Activated naive CD8-positive, alpha-beta T cell treated with anti-CD3 and anti-CD28 coated beads, Interleukin-2, amount 50 U/mL, for 16 hours (primary cell): Measurements from ENCODE around the gene OPCML.

Experiments
- DNase-seq: peaks from one replicate; pipeline ENCODE4 v3.0.0-alpha.2; 2020; ENCODE audit warnings: low read depth, low spot score

OPCML gene

DNA sequence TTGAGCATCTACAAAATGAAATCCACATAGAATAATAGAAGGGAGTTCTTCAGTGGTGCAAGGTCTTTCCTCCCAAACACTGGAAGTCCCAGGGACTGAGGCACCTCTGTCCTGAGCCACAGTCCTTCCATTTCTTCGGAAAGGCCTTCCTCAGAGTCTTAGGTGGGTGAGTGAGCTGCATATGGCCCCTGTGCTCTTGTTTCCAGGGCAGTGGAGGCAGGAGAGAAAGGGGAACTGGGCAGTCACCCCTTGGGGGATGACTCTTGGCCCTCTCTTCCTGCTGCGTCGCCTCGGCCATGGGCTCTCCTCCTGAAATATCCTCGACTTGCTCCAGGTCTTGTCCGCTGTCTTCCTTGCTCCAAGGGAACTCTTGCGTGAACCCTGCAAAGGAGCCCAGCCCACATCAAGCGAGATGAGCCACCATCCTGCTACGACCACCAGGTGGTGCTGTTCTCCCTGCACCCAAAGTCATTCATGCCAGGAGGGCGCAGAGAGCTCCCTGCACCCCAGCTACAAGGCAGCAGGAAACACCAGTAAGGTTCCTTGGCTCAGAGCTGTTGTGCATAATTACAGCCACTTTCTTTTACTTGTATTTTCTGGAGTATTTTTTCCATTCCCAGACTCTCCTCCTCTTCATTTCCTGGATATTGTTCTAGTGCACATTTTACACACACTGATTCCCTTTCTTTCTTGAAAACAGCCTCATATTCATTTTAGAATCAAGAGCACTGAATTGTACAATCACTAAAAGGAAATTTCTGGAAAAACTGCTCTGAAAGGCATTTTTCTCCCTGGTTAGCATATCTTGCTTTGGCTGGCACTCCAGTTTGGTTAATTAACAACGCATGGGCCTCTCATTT, 397.8 kb downstream of the OPCML start:
- no peak for DNase-seq

DNA sequence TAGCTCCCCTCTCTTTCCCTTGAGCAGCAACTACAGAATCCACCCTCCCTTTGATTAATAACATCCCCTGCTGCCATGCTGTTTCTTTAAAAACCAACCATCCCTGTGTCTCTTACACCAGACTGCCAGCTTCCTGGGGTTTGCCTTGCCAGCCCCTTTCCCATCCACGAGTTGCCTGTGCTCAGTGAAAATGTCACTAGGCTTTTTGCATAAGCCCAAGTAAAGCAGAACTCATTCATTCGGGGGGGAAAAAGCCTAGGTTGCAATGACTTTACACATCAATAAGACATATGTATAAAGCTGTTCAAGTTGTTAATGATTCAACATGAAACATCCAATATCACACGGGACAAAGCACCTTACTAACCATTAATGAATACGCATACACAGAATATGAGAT, 398.7 kb downstream of the OPCML start:
- no peak for DNase-seq

DNA sequence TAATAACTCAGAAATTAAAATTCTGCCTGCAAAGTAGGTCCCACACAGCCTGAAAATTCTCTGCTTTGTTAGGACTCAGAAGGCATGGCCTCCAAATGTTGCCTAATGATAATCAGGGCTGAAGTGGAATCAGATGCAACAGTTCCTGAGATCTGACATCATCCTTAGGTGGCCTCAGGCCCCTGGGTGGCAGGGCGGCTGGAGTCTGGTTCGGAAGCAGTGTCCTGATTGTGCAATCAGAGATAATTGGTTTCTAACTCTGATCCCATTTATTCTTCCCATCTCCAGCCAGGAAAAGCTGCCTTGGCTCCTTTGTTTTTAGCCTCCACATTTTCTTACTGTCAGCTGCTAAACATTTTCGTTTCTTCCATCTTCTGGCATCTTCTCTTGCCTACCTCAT, 399.3 kb downstream of the OPCML start:
- DNase-seq, result no peak

DNA sequence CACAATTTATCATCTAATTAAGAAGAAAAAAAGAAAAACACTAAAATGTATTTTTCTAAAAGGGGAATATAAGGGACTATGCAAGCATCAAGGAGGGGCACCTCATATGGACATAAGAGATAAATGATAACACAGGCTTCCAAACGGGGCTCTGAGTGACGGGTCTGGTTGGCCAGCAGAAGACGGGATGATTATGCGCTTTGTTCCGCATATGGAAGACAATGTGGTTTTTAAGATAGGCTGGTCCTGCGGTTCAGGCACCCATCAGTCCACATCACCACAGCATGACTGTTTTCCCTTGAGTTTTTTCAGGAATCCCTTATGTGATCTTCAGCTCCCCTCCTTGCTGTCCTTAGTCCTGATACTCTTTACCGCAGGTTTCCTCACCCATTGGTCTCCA, 404.6 kb downstream of the OPCML start:
- DNase-seq, result no peak

DNA sequence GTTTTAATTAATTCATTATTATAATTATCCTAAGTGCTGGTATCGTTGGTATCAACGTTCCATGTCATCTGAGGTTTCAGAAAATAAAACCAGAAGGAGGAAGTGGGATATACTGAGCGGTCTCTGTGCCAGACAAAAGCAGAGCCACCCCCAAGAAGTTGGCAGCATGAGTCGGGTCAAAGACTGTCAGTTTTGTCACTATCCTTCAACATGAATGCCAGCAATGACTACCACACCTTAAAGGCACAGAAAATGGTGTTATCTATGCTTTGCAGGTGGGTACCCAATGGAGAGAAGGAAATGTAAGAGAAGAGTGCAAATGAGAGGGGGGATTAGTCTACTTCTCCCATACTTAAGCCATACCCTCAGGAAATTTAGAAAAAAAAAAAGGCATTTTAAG, 408.5 kb downstream of the OPCML start:
- DNase-seq, result no peak

DNA sequence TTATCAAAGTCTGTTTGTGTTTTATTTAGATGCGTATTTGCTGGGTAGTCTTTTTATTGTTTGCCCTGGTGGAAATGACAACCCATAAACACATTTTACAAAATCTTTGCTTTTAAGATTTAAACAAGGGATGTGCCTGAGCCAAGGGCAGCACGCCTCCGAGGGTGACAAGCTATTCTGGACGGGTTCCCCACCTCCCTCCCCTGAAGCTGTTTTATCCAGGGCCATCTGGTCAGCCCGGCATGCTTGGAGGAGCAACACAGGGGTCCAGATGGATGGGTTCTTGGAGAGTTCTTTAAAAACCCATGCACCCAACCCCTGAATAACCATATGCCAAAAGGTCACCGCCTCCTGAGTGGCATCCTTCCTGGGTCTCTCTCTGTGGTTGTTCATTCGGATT, 408.9 kb downstream of the OPCML start:
- no peak for DNase-seq

DNA sequence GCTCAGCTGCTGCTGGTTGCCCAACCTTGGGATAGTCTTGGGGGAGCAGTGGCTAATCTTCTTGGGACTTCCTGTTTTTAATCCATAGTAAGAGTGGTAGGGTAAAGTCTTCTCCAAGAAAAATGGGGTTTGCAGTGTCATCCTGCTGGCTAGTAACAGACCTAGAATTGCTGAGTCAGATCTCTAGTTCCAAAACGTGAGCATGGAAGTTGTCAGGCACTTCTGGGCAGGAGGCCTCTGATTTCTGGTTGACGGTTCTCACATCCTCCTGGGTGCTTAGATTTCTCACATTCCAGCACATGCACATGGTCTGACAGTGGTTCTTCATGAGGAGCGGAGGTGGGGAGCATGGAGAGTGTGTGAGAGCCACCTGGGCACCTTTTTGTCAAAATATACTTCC, 410.0 kb downstream of the OPCML start:
- no peak for DNase-seq

DNA sequence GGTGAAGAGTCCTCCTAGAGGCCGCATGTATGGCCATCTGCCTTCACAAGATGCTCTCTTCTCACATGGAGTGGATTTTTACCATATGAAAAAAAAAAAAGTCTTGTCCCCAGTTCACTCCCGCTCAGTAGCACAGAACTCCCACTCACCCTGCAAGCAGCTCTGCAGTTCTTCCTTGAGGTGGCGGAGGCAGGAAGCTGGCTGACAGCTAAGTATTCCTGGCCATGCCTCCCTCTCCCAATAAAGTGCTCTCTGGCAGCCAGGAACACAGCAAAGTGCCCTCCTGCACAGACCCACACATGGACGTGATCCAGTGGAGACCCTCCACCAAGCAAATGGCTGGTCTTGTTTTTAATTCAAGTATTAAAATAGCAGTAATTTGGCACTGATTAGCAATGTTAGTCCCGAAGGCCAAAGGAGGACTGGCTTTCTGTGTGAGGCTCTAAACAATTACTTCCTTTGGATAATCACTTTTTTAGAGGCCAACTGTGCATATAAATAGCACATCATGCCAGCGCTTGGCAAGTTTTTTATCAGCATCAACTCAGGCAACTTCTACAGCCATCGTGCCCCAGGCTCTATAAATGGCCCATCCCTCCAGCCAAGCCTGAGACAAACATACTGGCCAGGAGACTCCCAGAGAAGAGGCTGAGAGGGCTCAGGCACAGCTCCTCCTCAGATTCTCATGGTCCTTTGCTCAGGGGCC, 413.6 kb downstream of the OPCML start:
- no peak for DNase-seq

DNA sequence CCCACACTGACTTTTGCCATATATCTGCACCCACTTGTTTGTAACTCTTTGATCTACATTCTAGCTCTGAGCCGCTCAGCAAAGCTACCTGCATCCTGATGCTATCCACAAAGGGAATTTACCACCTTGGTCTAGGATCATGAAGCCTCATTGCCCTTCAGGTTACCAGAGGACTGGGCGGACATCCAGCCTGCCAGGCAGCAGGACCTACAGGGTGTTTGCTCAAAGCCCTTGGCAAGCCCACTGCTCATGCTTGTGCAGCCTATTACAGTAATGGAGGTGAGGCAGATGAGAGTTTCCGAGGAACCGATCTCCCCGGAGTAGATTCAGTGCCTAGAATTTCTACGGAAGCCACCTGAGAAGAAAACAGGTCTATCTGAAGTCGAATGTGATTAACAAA, 417.2 kb downstream of the OPCML start:
- no peak for DNase-seq

DNA sequence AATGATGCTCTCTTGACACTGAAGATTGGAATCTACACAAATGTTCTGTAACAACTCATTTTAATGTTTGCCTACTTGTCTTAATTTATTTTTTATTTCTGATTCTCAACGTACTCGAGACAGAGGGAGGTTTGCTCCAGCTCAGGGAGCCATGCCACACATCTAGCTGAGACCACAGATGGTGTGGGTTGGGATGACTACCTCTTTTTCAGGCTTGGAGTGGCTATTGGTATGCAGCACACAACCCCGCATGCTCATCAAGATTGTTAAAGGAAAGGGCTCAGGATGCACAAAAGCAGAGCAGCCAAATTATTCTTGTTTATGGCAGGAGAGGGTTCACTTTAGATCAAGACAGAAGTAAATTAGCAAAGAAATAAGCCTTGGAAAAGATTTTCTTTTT, 424.5 kb downstream of the OPCML start:
- DNase-seq, result no peak

DNA sequence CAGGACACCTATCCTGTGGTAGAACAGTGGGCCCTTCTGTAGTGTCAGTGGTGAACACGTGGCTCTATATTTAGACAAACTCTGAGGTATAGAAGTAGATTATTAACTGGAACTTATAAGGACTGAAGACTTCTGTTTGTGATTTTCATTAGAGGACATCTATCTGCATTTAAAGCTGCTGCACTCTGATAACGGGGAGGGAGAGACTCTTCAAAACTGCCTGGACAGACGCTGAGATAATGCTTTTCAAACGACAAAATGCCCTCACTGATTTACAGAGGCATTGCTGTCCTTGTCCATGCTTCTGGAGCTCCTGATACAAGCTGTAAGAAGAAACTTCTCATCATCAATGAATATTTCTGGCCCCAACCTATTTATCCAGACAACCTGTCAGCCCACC, 425.2 kb downstream of the OPCML start:
- no peak for DNase-seq

DNA sequence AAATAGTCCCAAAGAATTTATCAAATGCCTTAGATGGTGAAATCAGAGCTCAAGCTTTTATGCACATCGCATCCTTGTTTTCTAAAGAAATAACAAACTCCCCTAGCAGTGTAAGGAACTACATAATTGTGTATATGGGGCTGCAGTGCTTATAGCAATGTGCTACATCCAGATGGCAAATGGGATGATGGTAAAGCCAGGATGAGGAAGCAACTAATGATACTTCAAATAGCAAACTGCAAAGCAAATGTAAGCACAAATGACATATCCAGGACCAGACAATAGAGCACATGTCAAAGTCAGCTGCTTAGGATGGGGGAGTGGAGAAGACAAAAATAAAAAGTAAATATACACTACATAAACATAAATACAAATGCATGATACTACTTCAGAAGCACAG, 425.9 kb downstream of the OPCML start:
- no peak for DNase-seq

DNA sequence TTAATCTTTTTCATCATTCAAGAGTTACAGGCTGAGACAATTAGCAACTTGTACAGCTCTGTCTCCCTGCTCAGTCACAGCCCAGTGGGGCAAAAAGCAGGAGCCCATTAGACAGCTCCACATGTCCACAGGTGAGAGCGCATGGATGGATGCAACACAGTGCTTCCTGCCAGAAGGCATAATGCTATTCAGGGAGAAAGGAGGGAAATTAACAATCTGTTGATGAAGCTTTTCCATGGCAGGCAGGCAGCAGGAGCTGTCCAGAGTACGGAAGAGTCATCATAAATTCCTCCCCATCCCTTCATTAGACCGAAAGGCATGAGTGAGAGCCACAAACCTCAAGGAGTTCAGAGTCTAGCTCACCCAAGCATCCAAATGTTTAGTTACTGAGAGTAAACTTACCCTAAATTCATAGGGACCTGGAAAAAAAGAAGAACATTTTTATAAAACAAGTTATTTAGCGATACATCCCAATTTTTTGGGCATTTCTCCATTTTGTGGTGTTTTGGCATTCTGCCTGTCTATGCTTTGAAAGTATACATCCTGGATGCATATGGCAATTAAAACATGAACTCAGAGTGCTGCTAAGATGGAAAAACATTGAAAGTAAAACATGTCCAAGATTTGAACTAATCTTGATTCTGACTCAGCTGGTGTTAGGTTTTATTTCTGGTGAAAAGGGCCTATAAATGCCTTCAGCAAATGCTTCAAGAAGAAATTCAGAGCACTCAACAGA, 428.1 kb downstream of the OPCML start:
- DNase-seq, result no peak

DNA sequence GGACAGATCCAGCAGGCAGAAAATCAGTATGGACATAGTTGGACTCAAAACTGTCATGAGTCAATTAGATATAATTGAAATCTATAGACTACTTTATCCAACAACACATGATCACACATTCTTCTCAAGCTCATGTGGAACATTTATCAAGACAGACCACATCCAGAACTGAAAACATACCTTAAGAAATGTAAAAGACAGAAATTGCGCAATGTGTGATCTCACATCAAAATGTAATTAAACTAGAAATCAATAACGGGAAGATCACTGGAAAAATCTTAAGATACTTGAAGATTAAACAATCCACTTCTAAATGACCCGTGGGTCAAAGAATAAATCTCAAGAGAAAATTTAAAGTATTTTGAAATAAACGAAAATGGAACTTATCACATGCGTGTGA, 435.3 kb downstream of the OPCML start:
- no peak for DNase-seq

DNA sequence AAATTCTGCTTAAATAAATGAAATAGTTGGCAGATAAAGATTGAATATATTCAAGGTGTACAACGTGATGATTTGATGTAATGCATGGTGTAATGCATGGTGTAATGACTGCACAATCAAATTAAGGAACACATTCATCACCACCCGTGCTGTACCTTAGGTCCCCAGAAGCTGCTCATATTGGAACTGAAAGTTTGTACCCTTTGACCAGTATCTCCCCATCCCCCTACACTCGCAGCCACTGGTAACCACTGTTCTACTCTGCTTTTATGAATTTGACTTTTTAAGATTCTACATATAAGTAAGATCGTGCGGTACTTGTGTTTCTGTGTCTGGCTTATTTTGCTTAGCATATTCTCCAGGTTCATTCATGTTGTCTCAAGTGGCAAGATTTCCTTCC, 445.8 kb downstream of the OPCML start:
- no peak for DNase-seq

DNA sequence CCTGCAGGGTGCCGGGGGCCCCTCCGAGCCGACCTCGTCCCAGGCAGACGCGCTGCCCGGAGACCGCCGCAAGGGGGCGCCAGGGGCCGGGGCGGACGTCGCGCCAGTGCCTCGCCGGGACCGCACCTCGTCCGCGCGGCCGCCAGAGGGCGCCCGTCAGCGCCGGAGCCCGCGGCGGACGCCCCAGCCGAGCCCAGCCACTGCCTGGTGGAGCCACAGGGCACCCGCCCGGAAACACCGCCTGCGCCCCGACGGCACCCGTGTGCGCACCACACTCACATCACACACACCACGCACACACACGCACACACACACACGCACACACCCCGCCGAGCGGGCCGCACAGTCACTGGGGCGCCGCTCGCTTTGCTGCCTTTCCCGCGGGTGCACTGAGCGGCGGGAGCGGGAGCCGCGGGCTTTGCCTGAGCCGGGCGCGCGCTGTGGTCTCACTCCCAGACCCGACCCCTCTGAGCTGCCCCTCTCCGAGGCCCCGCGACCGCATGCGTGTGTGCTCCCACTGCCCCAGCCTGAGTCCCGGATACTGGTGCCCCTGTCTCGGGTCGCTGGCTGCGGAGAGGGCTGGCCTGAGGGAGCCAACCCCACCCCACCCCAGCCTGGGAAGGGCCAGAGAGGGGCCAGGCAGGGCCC, 449.3 kb downstream of the OPCML start:
- DNase-seq, result no peak

DNA sequence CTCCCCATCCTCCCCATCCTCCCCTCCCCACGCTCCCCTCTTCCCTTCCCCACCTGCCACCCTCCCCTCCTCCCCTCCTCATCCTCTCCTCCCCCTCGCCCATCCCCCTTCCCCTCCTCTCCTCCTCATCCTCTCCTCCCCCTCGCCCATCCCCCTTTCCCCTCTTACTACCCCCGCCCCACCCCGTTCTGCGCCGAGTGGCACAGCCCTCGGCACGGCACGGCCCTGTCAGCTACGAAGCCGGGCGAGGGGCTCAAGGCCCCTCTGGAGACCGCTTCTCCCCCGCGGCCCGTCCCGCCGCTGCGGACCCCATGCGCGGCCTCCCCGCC, 449.9 kb downstream of the OPCML start:
- no peak for DNase-seq

DNA sequence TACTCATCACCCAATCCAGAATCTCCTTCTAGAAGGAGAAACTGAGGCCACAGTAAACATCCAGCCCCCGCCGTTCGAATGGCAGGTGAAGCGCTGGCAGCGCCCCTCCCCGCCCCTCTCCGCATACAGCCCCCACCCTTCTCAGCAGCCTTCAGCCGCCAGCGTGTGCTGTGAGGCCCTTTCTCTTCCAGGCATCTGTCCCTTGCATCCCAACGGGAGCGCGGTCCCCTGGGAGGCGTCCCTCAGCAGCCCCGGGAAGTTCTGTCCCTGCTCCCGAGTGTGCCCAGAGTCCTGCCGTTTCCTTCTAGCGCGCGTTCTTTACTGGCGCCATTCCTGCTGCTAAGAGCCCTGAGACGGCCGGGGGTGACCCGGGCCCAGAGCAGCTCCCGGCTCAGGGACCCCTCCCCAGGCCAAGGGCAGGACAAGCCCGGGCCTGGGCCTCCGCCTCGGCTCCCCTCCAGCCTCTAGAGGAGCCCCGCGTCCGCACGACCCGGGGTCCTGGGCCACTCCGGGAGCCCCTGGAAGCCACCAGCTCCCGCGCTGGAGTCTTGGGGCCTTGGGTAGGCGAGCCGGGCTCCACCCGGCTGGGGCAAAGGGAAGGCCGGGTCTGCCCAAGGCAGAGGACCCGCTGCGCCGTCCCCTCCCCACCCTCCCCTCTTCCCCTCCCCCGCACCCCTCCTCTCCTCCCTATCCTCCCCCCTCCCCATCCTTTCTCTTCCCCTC, 450.4 kb downstream of the OPCML start:
- no peak for DNase-seq

DNA sequence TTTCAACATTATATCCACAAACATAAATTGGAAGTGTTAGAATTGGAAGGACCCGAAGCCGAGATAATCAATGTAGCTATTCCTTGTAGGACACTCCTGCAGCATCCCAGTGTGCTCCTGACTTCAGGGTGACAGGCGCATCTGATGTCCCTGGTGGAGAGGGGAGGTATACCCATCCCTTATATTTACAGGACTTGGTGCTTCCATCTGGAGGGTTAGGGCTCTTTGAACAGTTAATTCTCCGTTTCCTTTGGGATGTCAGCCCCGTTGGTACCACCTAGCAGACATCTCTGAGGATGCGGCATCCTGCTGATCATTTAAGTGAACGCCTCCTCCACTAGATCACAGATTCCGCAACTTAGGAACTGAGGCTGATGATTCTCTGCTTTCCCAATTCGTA, 451.3 kb downstream of the OPCML start:
- DNase-seq, result no peak

DNA sequence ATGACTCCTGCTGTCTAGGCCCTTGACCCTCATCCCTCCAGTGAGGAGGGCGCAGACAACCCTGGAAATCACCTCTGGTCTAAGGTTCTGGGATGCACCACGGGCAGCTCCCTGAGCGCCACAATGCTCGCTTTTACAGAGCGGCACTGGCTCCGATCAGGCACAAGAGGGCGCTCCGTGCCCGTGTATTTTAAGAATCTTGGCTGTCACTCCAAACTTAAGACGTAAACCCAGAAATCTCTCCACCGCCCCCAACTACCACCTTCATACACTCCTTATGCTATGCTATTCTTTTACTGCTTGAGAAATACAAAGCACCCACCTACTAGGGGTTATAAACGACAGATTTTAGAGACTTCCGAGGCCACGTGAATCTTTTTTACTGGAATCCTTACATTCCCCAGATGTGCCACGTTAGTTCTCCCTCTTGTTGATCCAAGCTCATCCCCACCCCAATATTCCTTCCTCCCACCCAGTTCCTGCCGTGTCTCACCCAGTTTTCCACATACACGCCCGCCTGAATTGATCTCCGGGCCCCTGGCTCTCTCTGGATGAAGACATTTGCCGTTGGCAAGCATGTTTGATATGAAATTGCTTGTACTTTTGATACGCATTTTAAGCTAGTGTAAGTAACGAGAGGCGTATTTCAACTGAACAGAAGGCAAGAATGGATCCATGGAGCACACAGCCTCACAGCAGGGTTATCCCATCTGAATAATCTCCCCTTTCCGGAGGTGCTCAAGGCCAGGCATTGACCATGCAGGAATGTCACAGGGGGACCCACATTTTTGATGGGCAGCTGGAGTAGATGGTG, 453.5 kb downstream of the OPCML start:
- DNase-seq, result no peak

DNA sequence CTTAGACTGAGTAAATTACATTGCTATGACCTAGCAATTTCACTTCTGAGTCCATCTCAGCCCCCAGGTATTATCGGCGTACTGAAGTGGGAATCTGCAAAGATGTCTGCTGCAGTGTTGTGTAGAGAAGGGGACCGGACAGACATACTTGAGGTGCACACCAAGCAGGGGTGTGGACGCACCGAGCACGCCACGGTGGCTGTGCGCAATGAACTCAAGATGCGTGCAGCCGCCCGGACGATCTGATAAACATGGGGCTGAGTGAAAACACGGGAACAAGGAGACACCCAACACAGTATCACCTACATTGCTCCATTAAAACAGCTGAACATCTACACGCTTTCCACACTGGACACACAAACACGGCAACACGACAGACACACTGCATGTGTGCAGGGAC, 454.3 kb downstream of the OPCML start:
- no peak for DNase-seq
